Activated gamma-delta T cell (primary cell): ENCODE data around the gene MMP17.
A peak's percentile ranks its signal among the peaks of the same experiment; 100 is the strongest.

ENCODE experiments used
- DNase-seq: peaks from one replicate; lab custom pipeline; 2025; lab: John Stamatoyannopoulos, UW

MMP17 gene

GRCh38 chr12:131894981-131895639 lies 66.9 kb downstream of the MMP17 start:
- DNase-seq, result no peak

- DNase-seq, result no peak
Measured at GRCh38 chr12:131895640-131896079, 67.5 kb downstream of the MMP17 start.

- DNase-seq, result peak; percentile 58
Measured at GRCh38 chr12:131896080-131896810, 68.1 kb downstream of the MMP17 start.

- no peak for DNase-seq
Measured at GRCh38 chr12:131896811-131897270, 68.6 kb downstream of the MMP17 start.

GRCh38 chr12:131897276-131897675 lies 69.1 kb downstream of the MMP17 start:
- no peak for DNase-seq

- DNase-seq, result no peak
Measured at GRCh38 chr12:131897875-131898274, 69.7 kb downstream of the MMP17 start.

- DNase-seq, result no peak
Measured at GRCh38 chr12:131900397-131900796, 72.2 kb downstream of the MMP17 start.
